ENCODE measurements around the gene ATRNL1.
"Not testable (repeated sequence)": the region's sequence is repeated elsewhere in the genome, so short reads cannot be mapped to it uniquely, and the experiment has no call there.

ATRNL1 gene

DNA sequence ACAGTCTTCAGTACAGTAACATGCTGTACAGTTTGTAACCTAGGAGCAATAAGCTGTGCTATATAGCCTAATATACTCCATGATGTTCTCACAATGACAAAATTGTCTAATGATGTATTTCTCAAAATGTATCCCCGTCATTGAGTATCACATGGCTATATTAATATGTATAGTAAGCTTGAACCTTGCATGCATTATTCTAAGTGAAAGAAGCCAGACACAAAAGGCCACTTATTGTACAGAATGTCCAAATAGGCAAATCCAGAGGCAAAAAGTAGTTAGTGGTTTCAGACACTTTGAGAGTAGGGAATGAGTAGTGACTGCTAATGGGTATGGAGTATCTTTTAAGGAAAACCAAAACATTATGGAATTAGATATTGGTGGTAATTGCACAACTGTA lies 545.1 kb downstream of the ATRNL1 start:
- DNase-seq, result no peak

DNA sequence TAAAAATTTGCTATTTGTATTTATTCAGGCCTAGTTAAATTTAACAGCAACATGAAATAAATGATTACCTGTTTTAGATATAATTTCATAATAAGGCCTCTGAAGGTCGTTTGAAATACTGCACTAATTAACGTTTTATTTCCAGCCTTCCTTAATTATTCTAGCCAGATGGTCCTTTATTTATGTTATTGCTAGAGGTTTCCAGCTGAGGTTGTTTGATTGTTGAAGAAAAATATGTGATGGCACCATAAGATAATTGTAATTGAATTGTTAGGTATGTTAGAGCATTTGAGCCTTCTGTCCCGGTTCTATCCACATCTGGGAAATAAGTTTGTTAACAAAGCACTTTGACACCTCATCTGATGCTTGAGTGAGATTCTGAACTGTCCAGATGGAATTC lies 556.1 kb downstream of the ATRNL1 start:
- DNase-seq, result no peak

DNA sequence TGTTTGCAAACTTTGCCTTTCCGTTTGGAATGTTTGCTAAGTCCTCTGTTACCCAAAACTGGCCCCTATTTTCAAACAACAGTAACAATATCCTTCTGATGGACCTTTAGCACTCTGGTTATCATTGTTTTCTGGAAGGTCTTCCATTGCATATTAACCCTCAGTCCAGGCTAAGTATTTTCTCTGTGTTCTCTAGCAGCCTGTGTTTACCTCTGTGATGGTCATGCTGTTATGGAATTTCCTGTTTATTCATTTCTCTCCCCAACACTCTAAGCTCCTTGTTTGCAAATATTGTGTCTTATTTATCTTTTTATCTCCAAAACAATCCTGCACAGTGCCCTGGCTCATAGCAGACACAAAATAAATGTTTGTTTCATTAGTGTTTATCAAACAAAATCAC lies 560.3 kb downstream of the ATRNL1 start:
- no peak for DNase-seq

DNA sequence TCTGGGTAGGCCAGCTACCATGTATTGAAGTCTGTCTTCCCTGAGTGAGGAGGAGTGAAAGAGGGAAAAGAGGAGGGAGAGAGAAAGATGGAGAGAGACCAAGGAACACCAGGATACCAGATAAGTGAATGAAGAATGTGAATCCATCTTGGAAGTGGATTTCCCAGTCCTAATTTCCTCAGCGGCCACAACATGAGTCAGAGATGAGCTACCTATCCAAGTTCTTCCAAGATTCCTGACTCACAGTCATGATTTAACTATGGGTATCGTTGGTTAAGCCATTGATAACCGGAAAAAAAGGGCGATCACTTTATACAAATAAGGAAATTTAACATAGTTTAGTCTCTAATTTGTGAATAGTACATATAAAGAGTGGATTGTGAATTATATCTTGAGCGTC lies 561.8 kb downstream of the ATRNL1 start:
- DNase-seq, result no peak

DNA sequence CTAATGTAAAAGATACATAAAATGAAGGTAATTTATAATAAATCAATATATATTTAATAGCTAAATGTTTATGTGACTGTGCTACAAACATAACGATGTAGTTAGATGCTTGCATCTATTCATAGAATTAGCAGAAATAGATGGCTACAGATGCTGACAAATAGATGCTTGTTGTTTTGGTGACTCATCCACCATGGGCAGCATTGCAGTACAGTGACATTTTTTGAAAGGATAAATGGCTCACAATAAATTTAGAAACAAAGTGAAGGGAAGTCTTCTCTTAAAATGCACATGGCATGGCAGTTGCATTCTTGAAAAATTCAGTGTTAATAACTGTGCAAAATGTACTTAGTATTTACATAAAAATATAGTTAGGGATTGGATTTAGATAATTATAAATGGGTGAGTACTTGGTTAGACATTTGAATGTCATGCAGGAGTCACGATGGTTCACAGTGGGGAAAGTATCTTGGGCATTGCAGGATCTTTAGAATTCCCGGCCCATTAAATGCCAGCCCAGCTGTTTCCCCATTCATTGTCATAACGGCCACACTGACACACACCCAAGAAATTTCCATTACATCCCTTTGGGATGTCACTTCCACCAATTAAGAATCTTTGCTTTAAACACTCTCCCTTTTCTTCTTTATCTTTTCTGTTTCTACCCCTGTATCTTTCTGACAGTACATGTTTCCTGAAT lies 564.1 kb downstream of the ATRNL1 start:
- no peak for DNase-seq

DNA sequence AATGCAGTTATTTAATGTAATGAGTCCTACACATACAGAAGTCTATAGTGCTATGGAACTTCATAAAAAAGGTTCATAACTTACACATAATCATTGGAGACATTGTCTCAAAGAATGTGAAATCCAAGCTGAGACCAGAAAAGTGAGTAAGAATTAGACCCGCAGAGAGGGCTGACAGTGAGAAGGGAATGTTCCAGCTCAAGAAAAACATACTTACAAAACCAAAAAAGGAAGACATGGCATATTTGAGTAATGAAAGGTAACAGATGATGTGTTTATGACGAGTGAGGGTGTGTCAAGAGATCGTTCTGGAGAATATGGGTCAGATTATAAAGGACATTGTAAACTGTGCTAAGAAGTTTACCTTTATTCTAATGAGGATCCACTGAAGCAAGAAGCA lies 566.5 kb downstream of the ATRNL1 start:
- no peak for DNase-seq

DNA sequence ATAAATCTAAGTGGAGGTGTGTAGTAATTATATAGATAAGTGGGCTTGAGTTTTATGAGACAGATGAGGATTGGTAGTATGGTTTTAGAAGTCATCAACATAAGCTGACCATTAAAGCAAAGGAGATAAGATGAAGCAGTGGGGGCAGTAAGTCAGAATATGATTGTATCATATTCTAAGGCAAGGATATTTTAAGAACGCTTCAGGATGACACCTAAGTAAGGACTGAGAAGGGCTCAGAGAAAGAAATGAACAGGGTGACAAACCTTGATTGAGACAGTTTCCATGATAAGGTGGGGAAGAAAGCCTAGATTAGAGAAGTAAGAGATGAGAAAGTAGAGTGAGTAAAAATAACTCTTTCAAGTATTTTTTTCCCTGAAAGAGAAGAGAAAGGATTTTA lies 567.2 kb downstream of the ATRNL1 start:
- no peak for DNase-seq

DNA sequence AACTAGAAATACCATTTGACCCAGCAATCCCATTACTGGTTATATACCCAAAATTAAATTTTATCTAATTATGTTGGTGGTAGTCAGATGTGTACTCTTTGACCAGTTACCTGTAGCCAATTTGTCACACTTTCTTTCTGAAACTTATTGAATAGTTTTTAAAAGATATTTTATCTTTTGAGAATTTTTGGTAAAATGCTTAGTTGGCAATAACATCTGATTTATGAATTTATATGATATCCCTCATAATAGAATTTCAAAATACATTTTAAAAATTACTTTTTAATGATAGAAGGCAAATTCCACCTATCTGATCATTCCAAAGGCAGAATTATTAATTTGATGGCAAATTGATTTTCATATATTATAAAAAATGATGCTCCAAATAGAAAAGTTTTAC lies 569.3 kb downstream of the ATRNL1 start:
- no peak for DNase-seq

DNA sequence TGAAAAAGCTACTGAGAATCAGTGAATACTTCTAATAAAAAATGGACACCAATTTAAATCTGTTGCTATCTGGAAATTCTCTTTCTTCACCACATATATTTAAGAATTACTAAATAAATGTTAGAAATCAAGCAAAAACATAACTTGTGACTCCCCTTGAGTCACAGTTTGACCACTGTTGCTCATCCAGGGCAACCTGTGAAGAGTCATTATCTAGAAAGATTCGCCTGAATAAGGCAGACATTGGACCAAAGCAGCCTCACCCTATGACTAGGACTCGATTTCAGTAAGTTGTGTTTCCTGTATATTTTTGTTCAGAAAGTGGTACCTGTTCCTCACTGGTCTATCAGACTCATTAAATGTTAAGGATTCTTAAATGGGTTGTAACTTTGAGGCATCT lies 572.4 kb downstream of the ATRNL1 start:
- DNase-seq, result no peak

DNA sequence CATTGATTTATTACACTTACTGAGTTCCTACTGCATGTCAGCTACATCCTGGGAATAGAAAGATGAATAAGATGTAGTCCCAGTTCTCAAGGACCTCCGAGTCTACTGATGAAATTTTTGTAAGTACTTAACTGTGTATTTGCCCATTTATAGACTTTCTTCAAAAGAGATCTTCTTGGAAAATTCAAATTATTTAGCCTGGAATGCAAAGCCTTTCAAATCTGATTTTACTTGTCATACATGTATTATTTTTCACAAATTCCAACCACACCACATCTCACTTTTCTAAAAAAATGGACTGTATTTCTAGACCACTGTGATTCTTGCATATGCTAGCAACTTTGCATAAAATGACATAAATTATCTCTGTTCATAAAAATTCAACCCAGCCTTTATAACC lies 581.3 kb downstream of the ATRNL1 start:
- no peak for DNase-seq

DNA sequence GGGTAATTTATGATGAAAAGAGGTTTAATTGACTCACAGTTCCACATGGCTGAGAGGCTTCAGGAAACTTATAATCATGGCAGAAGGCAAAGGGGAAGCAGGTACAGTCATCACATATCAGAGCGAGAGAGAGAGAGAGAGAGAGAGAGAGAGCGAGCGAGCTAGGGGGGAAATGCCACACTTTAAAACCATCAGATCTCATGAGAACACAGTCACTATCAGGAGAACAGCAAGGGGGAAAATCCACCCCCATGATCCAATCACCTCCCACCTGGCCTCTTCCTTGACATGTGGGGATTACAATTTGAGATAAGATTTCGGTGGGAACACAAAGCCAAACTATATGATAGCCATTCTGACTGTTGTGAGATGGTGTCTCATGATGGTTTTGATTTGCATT lies 603.6 kb downstream of the ATRNL1 start:
- DNase-seq, result no peak

DNA sequence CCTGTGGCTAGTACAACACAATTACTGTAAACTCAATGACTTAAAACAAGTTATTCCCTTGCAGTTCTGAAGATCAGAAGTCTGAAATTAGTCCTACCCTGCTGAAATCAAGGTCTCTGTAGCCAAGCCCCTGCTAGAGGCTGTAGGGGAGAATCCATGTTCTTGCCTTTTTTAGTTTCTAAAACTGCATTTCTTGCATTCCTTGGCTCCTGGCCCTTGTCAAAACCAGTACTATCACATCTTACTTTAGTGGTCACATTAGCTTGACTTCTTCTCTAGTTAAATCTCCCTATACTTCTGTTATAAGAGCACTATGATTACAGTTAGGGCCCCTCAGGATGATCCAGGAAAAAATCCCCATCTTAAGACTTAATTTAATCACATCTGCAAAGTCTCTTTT lies 612.9 kb downstream of the ATRNL1 start:
- DNase-seq, result no peak

DNA sequence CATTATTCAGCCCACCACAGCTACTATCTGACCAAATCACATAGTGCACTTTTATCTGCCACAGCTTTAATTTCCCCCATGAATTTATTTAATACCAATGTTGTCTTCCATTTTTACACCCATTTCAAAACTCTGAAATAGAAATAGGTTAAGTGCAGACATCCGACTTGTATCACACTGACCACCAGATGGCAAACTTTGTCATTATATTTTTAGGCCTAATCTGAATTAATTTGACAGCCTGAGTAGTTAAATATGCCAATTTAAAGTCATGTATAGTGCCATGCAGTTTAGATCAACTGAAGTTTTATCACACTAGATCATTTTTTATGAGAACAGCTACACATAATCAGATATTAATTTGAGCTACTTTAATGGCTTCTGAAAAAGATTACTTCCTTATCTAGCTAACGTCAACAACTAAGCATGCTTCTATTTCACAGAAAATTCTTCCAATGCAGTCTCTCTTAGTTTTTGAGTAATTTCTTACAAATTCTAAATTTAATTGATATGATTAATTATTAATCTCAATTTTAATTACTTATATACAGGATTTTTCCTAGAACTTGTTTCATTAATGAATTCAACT lies 613.4 kb downstream of the ATRNL1 start:
- no peak for DNase-seq

DNA sequence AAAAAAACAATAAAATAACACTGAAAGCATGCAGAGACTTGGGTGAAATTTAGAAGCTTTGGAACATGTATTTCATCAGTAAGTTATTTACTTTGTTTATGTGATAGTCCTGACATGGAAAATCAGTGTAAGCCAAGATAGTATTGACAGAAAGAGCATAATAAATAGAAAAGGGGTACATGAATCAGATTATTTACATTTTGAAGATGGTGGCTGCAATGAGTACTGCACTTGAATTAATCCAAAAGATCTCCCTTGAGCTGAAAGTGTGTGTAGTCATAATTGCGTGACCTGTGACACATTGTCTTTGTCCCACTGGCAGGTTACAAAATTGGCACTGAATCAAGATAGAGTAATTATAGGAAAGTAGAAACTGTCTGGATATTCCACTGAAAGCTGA lies 617.0 kb downstream of the ATRNL1 start:
- no peak for DNase-seq

DNA sequence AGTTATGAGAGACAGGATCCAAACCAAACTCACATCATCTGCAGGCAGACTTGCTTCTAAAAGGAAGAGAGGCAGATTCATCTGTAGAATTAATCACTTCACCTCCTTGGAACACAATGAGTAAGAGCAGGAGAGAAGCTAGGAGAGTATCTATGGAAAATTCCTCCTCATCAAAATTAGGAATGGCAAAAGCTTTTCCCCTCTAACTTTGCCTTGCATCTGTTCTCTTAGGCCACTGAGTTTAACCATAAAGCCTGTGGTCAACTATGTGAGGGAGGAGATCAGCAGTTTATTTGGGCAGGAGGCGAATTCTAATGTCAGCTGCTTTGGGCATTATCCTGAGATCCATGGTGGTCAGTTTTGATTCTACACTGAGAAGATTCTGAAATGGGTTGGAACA lies 618.1 kb downstream of the ATRNL1 start:
- no peak for DNase-seq

DNA sequence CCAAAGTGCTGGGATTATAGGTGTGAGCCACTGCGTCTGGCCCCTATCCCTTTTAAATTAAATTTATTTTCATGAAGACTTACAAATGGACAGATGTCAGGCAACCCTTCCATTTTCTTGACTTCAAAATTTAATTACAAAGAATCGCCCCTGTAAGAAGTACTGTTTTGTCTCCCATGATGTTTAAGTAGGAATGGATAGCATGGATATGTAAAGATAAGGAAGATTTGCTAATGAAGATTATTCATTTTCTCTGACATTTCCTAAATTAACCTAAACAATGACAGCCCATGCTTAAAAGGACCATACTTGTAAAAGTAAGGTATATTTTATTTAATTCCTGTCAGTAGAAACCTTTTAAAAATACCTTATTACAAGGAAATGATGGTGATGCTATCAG lies 627.0 kb downstream of the ATRNL1 start:
- DNase-seq, result no peak

DNA sequence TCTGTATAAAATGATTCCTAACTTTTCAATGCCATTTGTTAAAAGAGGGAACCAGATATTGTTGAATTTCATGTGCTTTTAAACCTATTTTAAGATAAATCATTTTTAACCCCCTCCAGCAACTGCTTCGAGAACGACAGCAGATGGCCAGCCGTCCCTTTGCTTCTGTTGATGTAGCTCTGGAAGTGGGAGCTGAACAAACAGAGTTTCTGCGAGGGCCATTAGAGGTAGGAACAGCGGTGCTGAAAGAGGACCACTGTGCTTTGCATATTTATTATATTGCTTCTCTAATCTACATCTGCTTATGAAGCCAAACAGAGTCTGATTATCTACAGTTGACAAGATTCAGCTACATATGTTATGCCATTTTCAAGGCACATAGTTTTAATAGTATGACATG lies 634.0 kb downstream of the ATRNL1 start:
- DNase-seq, result no peak

DNA sequence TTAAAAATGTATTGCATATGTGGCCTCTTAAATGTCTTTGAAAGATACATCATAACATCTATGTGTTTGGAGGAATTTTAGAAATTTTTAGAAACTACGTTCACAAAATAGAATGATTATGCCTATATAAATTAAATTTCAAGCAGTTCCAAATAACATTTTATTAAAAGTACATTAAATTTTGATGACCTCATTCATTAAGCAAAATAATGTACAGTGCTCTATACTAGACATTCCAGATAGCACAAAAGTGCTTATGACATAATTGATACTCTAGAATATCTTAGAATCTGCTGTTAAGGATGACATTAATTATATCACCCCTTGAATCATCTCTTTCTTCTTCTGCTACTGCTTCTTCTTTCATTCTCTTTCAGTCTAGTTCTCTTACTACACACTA lies 650.9 kb downstream of the ATRNL1 start:
- no peak for DNase-seq

DNA sequence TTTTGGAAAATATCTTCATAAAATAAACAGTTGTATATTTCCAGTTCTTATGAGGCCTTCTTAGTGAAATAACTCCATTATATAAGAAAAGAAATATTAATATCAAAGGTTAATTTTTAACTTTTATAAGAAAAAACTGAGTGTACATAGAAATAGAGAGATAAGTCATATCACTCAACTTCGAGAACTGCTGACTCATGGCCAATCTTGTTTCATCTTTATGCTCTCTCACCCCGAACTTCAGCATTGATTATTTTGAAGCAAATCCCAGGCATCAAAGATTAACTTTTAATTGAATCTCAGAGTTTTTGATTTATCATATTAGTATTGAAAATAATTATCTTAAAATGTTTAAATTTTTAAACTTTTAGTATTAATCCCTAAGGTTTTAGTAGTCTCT lies 652.8 kb downstream of the ATRNL1 start:
- DNase-seq, result no peak

DNA sequence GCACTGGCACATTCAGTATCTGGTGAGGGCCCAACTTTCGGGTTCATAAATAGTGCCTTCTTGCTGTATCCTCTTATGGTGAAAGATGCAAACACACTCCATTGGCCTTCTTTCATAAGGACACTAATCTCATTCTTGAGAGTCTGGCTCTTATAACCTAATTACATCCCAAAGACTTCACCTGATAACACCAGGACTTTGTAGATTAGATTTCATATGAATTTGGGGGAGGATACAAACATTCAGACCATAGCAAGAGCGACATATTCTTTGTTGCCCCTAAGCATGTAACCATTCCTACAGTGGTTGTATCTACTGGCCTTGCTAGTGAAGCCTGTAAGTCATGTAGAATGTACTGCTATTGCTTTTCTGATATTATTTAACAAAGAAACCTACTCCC lies 654.6 kb downstream of the ATRNL1 start:
- no peak for DNase-seq

DNA sequence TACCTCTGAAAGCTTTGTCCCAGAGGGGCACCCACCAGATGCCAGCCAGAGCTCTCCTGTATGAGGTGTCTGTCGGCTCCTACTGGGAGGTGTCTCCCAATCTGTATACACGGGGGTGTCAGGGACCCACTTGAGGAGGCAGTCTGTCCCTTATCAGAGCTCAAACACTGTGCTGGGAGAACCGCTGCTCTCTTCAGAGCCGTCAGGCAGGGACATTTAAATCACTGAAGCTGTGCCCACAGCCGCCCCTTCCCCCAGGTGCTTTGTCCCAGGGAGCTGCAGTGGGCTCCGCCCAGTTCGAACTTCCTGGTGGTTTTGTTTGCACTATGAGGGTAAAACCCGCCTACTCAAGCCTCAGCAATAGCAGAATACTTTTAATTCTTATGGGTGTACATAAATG lies 665.3 kb downstream of the ATRNL1 start:
- DNase-seq, result not testable (repeated sequence)

DNA sequence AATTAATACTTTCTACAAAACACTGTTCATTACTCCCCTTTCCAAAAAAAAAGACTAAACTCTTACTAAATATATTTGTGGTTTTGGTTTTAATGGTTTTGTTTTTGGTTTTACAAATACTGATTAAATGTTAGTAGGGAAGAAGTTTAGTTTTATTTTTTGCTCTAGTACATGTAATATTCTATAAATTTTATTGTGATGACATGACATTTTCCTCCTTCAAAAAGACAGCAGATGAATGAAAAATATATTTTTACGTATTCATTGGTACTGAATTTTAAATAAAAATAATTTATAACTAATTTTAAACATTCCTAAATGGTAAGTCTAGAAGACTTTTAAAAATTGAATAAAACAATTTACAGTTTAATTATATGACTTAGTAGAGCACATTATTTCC lies 667.0 kb downstream of the ATRNL1 start:
- no peak for DNase-seq

DNA sequence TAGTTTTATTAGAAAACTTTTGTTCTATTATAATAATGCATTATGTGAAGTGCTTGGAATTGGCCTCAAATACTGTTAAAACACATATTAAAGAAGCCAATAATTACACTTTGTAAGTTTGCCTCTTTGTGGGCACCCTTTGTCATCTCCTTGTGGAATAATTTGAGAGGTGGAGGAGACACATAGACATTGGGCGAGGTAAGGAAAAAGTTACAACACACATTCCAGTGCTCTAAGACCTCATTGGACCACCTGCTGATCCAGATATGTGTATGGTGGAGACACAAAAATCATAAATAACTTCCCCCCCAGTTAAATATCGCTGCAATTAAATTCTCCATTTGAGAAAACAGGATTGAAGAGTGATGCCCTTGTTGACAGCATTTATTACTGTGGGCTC lies 668.0 kb downstream of the ATRNL1 start:
- DNase-seq, result no peak

DNA sequence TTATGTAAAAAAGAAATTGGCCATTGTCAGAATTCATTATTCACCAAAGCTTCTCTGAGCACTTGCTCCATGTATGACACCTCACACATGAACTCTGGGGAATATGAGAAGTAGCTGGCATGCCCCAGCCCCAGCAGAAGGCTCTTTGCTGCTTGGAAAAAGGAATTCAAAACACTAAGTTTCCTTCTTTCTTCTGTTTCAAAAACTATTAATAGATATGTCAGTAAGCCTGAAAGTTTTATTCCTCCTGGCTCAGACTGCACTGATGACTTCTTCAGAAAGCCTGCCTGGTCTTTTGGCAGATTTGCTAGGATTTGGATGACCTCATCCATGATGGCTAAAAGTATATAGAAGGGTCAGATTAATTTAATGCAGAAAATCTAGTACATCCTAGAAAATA lies 668.9 kb downstream of the ATRNL1 start:
- DNase-seq, result no peak

DNA sequence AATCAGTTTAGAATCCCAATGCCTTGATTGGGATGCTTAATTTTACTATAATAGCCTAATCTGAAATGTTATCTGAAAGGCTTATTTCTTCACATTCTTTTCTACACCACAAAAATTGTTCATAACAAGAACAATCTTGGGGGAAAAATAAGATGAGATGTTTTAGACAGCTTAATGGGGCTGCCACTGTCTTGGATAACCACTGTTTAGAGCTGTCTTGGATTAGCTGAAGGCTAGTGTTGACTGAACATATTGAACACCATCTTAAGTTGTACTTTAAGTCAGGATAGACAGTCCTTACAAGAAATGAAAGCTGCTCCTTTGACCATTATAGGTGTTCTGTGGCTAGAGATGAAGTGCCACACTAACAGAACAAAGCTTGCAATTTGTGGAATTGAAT lies 678.6 kb downstream of the ATRNL1 start:
- no peak for DNase-seq
